ENCODE data around the gene RASSF1. TPM values are rescaled to one million over a fixed set of nuclear protein-coding genes. Genes with fewer than 3 reads are reported as not detected.

The RASSF1 gene
- polyA plus RNA-seq, 2 of the 4 experiments (the other 2 are of a cell fraction), result 14.4 to 15.4 TPM

GRCh38 chr3:50318163-50318562, 22.5 kb downstream of the RASSF1 start:
- DNase-seq (ENCODE audit: low read depth in 1 of 2, low spot score in 1 of 2), result no peak
- no peak for TF ChIP-seq GATA3 (IDR thresholded peaks at IDR 0.05; ENCODE audit: borderline replicate concordance)
- TF ChIP-seq TP53 (CRISPR knock-in tag; IDR thresholded peaks at IDR 0.05), result no peak
- no peak for TF ChIP-seq PBX3 (IDR thresholded peaks at IDR 0.05)
- no peak for TF ChIP-seq ATOH8 (CRISPR knock-in tag; IDR thresholded peaks at IDR 0.05; ENCODE audit: low read depth)
- TF ChIP-seq E2F6 (IDR thresholded peaks at IDR 0.05; ENCODE audit: borderline replicate concordance, low read depth), result no peak
- TF ChIP-seq FOXS1 (CRISPR knock-in tag; IDR thresholded peaks at IDR 0.05), result no peak
- TF ChIP-seq CEBPB (IDR thresholded peaks at IDR 0.05), result no peak
- no peak for TF ChIP-seq TFCP2L1 (CRISPR knock-in tag; IDR thresholded peaks at IDR 0.05)
- TF ChIP-seq CBX2 (IDR thresholded peaks at IDR 0.05; ENCODE audit: borderline replicate concordance, low read depth), result no peak
- TF ChIP-seq RNF2 (IDR thresholded peaks at IDR 0.05; ENCODE audit: borderline replicate concordance, low read depth), result no peak
- no peak for TF ChIP-seq ELK1 (IDR thresholded peaks at IDR 0.05; ENCODE audit: low read depth, low read length)
- no peak for TF ChIP-seq NPAS2 (CRISPR knock-in tag; IDR thresholded peaks at IDR 0.05; ENCODE audit: borderline replicate concordance)
- no peak for FAIRE-seq
- no peak overlapping the region for H3K4me3 ChIP-seq
- H3K4me1 ChIP-seq, result peaks cover 31% of the 10 kb centered on the region
- no peak overlapping the region; the same call in 2 of the 3 replicates for H3K4me2 ChIP-seq
- no peaks in the 10 kb centered on the region for H3K9me3 ChIP-seq
- ATAC-seq, result no peak
- ChIA-PET CTCF (interaction anchor here (0.8 to 5.0 kb wide), 5 partner anchors 10 to 92 kb away, joined by 3 to 21 read pairs (median 5); partner anchors contain the start of genes HYAL3, IFRD2, NAA80 and TUSC2), POLR2A (no interaction called here)
- WGBS (ENCODE audit: missing lambda C conversion rate), result 89% methylated on average over 5 of the region's 11 CpGs
- H3K27ac ChIP-seq, result no peak overlapping the region; a peak in 1 of 6 replicates

- ATAC-seq (no peak), FAIRE-seq (no peak), DNase-seq (ENCODE audit: low read depth in 1 of 2, low spot score in 1 of 2) (no peak)
- 56% methylated on average over 5 of the region's 6 CpGs for WGBS (ENCODE audit: missing lambda C conversion rate)
- ChIA-PET CTCF (interaction anchor here (2.3 kb wide), 1 partner anchor 11 kb away, joined by 8 read pairs; the partner anchor contains the start of gene TUSC2), POLR2A (interaction anchor here (1.3 kb wide), 1 partner anchor 20 kb away, joined by 4 read pairs; no protein-coding TSS in a partner anchor)
- H3K4me2 ChIP-seq, result peak overlapping the region; percentile 66
- peak overlapping the region; percentile 39 to 78; a peak in 4 of 6 replicates for H3K27ac ChIP-seq
- no peaks in the 10 kb centered on the region for H3K9me3 ChIP-seq
- TF ChIP-seq FOSL2 (IDR thresholded peaks at IDR 0.05) (no peak), FOSL2 (CRISPR knock-in tag; IDR thresholded peaks at IDR 0.05) (no peak), POLR2A (IDR thresholded peaks at IDR 0.05; ENCODE audit: low read length) (no peak), JUN (IDR thresholded peaks at IDR 0.05) (no peak), HOXB13 (CRISPR knock-in tag; IDR thresholded peaks at IDR 0.05; ENCODE audit: low read depth) (no peak), CEBPB (IDR thresholded peaks at IDR 0.05) (no peak)
- peaks cover 31% of the 10 kb centered on the region for H3K4me1 ChIP-seq
- H3K4me3 ChIP-seq, result no peak overlapping the region
These were observed 23.3 kb downstream of the RASSF1 start for GRCh38 chr3:50317300-50317699.

- ATAC-seq (peak; percentile 55 to 62), DNase-seq (ENCODE audit: low read depth in 1 of 2, low spot score in 1 of 2) (peak in 1 of 2 experiments; percentile 73), FAIRE-seq (no peak)
- CTCF ChIA-PET, result no interaction called here
- POLR2A ChIA-PET, result interaction anchor here (1.3 kb wide), 1 partner anchor 20 kb away, joined by 4 read pairs; no protein-coding TSS in a partner anchor
- Histone ChIP-seq H3K4me1 (peaks cover 26% of the 10 kb centered on the region), H3K4me2 (peak overlapping the region; percentile 66), H3K4me3 (no peak overlapping the region), H3K9me3 (no peaks in the 10 kb centered on the region), H3K27ac (peak overlapping the region; percentile 39 to 78; a peak in 4 of 6 replicates)
- 9% methylated on average over 8 of the region's 9 CpGs for WGBS (ENCODE audit: missing lambda C conversion rate)
- TF ChIP-seq HEYL (CRISPR knock-in tag; IDR thresholded peaks at IDR 0.05) (no peak), FOSL2 (IDR thresholded peaks at IDR 0.05) (no peak), FOSL2 (CRISPR knock-in tag; IDR thresholded peaks at IDR 0.05) (peak; percentile 88)
These were observed 23.9 kb downstream of the RASSF1 start for GRCh38 chr3:50316657-50317242.
